Body of pancreas (tissue), 4 donors: ENCODE data around the gene MED19.

ENCODE experiments used
- POLR2A ChIP-seq, 3 donors: fragments of 450-650 bp; IDR thresholded peaks; one replicate each; pipeline ENCODE4 v1.6.1; 2016; ENCODE audit warnings: antibody characterized with exemption in 3 of 3, mild to moderate bottlenecking in 2 of 3
- TF ChIP-seq, protein P1 (sequence below), 7 experiments: fragments of 450-650 bp in 4 of 7; fragments of 200-600 bp in 3 of 7; sonication (generic) in 3 of 7; IDR thresholded peaks; one replicate each; pipeline ENCODE4 v1.5.1; 2016 to 2019; ENCODE audit warnings: antibody characterized with exemption in 7 of 7

DNA sequence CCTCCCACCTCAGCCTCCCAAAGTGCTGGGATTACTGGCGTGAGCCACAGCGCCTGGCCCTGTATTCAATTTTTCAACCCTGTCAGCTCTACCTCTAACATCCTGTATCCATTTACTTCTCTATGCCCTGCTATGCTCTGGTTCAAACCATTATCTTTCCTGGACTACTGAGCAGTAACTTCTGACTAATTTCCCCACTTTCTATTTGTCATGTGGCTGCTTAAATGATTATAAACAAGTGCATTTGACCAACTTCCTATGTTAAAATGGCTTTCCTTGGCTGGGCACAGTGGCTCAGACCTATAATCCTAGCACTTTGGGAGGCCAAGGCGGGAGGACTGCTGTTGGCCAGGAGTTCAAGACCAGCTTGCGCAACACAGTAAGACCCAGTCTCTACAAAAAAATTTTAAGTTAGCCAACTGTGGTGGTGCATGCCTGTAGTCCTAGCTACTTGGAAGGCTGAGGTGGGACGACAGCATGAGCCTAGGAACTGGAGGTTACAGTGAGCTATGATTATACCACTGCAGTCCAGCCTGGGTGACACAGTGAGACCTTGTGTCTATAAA lies 2.1 kb downstream of the MED19 start:
- TF ChIP-seq POLR2A (IDR thresholded peaks at IDR 0.05), result no peak
- TF ChIP-seq, protein P1, sequence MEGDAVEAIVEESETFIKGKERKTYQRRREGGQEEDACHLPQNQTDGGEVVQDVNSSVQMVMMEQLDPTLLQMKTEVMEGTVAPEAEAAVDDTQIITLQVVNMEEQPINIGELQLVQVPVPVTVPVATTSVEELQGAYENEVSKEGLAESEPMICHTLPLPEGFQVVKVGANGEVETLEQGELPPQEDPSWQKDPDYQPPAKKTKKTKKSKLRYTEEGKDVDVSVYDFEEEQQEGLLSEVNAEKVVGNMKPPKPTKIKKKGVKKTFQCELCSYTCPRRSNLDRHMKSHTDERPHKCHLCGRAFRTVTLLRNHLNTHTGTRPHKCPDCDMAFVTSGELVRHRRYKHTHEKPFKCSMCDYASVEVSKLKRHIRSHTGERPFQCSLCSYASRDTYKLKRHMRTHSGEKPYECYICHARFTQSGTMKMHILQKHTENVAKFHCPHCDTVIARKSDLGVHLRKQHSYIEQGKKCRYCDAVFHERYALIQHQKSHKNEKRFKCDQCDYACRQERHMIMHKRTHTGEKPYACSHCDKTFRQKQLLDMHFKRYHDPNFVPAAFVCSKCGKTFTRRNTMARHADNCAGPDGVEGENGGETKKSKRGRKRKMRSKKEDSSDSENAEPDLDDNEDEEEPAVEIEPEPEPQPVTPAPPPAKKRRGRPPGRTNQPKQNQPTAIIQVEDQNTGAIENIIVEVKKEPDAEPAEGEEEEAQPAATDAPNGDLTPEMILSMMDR (IDR thresholded peaks at IDR 0.05), result no peak
